ENCODE results near the gene NELFE. TPM values are rescaled to one million over a fixed set of nuclear protein-coding genes. Genes with fewer than 3 reads are reported as not detected.
"Not testable (repeated sequence)": the region's sequence is repeated elsewhere in the genome, so short reads cannot be mapped to it uniquely, and the experiment has no call there.

The NELFE gene, protein sequence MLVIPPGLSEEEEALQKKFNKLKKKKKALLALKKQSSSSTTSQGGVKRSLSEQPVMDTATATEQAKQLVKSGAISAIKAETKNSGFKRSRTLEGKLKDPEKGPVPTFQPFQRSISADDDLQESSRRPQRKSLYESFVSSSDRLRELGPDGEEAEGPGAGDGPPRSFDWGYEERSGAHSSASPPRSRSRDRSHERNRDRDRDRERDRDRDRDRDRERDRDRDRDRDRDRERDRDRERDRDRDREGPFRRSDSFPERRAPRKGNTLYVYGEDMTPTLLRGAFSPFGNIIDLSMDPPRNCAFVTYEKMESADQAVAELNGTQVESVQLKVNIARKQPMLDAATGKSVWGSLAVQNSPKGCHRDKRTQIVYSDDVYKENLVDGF
- 59.2 TPM for total RNA-seq
- long read RNA-seq, transcript NELFE-208 (10 exons, 1,543 nt) = minor isoform, 17 of 426 reads
- long read RNA-seq, transcript NELFE-202 (11 exons, 1,584 nt) = major isoform, 307 of 426 reads
- long read RNA-seq, partial matches to known transcripts = 36 of 426 reads
- long read RNA-seq, other reads (novel, unspliced or antisense) = 62 of 426 reads

DNA sequence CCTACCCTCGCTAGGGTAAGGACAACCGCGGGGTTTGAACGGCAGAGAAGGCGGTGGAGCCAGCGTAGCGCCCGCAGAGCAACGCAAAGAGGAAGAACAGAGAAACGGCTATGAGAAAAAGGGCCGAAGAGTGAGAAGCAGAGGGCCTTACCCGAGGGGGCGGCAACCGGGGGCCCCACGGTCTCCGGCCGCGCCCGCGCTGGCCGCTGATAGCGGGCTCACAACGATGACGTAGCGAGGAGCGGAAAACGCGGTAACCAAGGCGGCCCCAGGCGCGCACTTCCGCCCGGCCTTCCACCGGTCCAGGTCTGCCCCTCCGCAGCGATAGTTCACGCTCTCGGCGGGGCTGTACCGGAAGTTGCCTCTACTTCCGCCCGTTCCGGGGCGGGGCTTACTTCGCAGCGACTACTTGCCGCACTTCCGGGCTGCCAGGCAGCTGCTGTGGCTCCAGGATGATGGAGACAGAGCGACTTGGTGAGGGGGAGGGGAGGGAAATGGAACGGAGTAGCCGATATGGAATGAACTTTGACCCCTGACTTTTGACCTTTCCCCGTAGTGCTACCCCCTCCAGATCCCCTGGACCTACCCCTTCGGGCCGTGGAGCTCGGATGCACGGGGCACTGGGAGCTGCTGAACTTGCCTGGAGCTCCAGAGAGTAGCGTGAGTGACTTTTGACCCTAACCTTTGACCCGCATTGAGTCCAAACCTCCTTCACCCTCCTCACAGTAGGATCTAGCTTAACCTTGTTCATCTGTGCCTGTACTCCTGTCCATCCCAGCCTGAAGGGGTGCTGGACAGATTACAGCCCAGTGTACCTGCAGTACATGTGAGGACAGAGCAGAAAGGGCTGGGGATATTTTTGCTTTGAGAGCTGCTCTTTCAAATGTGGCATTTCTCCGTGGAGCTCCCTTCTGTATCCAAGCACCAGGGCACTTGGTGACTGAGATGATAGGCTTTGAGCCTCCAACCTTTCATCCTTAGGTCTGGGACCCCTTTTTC is at the start of gene NELFE, which contains the start of gene SKIC2:
Gene NELFE, minus strand, starts transcription at position 231 of the 999 bp plus-strand sequence. CDS start 525 bp downstream, outside the sequence.
Gene SKIC2, plus strand, starts transcription at position 435 of the 999 bp plus-strand sequence. Its CDS starts 18 bp downstream, at position 453.
- peak; percentile 100 for DNase-seq (ENCODE audit: low spot score)

DNA sequence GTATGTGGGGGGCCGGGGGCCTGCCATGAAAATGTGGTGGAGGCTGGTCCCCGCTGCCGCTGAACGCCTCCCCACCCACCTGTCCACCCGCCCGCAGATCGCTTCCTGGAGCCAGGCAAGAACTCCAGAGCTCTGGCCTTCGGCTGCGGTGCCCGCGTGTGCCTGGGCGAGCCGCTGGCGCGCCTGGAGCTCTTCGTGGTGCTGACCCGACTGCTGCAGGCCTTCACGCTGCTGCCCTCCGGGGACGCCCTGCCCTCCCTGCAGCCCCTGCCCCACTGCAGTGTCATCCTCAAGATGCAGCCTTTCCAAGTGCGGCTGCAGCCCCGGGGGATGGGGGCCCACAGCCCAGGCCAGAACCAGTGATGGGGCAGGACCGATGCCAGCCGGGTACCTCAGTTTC is 49.3 kb upstream of the NELFE start:
- not testable (repeated sequence) for DNase-seq (ENCODE audit: low spot score)

DNA sequence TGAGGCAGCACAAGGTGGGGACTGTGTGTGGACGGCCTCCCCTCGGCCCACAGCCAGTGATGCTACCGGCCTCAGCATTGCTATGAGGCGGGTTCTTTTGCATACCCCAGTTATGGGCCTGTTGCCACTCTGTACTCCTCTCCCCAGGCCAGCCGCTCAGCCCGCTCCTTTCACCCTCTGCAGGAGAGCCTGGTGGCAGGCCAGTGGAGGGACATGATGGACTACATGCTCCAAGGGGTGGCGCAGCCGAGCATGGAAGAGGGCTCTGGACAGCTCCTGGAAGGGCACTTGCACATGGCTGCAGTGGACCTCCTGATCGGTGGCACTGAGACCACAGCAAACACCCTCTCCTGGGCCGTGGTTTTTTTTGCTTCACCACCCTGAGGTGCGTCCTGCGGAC is 48.3 kb upstream of the NELFE start:
- not testable (repeated sequence) for DNase-seq (ENCODE audit: low spot score)

DNA sequence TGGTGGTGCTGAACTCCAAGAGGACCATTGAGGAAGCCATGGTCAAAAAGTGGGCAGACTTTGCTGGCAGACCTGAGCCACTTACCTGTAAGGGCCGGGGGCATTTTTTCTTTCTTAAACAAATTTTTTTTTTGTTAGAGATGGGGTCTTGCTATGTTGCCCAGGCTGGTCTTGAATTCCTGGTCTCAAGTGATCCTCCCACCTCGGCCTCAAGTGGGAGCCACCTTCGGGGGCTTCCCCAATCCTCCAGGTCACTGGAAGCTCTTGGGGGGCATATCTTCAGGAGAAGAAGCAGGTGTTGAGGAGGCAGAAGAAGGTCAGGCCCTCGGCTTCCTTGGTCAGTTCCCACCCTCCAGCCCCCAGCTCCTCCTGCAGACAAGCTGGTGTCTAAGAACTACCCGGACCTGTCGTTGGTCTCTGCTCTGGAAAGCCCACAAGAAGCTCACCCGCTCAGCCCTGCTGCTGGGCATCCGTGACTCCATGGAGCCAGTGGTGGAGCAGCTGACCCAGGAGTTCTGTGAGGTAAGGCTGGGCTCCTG is 47.3 kb upstream of the NELFE start:
- not testable (repeated sequence) for DNase-seq (ENCODE audit: low spot score)

DNA sequence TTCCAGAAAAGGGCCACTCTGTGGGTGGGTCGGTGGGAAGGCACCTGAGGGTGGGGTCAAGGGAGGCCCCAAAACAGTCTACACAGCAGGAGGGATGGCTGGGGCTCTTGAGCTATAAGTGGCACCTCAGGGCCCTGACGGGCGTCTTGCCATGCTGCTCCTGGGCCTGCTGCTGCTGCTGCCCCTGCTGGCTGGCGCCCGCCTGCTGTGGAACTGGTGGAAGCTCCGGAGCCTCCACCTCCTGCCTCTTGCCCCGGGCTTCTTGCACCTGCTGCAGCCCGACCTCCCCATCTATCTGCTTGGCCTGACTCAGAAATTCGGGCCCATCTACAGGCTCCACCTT is 46.7 kb upstream of the NELFE start:
- DNase-seq (ENCODE audit: low spot score) = not testable (repeated sequence)

DNA sequence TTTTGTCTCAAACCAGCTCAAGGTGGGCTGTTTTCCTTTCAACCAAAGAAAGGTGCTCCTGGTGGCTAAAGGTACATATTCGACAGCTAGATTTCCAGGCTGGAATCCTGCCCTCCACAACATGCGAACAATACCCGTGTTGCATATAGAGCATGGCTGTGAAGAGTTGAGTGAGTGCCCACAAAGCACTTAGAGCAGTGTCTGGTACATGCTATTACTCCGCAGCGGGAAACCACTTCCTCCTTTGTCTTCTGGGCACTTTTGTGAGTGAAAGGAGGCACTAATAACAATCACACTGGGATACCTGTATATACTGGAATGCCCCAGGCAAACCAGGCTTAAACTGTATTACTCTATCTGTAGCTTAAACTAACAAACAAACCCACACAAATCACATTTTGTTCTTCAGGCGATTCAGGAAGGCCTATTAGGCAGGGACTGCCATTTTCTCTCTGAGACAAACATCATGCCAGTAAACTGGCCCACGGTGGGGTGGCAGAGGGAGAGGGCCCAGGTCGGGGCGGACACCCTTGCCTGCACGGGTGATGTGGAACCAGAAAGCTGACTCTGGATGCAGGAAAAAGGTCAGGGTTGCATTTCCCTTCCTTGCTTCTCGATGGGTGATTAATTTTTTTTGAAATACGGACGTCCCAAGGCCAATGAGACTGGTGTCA is 46.2 kb upstream of the NELFE start:
- DNase-seq (ENCODE audit: low spot score) = not testable (repeated sequence)

DNA sequence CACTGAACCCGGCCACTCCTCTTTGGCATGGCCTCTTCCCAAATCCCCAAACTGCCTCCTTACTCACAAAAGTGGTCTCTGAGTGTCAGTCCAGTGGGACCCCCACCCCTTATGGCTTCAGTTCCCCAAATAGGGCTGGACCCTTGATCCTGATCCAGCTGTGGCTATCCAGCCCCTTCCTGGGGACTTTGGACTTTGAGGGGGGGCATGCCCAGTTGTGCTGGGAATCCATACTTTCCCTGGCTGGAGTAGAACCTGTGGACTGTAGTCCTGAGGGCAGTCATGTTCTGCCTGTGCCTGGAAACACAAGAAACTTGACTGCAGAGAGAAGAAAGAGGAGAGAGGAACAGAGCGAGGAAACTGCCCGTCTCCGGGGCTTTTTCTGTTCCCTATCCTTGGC is 45.6 kb upstream of the NELFE start:
- DNase-seq (ENCODE audit: low spot score) = not testable (repeated sequence)

DNA sequence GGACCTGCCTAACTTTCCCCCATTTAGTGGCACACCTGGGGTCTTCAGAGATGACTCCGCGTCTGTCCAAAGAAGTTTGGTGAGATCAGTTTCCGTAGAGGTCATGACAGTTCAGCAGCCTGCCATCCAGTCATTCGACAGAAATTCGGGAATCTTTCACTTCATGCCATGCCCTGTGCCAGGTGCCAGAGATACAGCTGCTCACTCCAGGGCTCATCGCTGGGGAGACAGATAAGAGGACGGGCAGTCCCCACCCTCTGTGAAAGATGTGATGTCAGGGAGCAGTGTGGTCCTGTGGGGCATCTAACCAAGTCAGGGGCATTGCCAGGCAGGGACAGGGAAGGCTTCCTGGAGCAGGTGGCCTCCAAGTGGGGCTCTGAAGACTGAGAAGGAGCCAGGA is 44.5 kb upstream of the NELFE start:
- DNase-seq (ENCODE audit: low spot score) = not testable (repeated sequence)

DNA sequence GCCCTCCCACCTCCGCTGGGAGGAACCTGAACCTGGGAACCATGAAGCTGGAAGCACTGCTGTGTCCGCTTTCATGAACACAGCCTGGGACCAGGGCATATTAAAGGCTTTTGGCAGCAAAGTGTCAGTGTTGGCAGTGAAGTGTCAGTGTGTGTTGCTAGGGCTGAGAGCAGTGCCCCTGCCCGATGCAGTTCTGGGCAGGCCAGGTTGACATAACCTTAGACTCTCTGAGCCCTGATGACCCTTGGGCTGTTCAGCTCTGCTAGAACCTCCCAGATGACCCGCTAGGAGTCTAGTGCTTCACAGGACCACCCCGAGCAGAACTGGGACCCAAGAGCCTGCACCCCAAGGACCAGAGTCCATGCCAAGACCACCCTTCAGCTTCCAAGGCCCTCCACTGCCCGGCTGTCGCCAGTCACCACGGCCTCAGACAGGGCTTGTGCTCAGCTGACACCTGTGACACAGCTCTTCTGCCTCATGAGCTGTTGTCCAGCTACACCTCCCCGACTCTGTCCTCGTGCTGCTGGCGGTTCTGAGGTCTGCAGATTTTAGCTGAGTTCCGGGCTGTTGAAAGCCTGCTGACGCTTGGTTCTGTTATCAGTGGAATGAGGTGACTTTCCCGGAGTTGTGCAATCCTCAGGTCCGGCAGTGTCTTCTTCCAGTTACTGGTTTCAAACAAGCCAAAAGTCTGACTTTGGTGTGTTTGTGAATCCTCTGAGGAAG is 43.9 kb upstream of the NELFE start:
- not testable (repeated sequence) for DNase-seq (ENCODE audit: low spot score)

DNA sequence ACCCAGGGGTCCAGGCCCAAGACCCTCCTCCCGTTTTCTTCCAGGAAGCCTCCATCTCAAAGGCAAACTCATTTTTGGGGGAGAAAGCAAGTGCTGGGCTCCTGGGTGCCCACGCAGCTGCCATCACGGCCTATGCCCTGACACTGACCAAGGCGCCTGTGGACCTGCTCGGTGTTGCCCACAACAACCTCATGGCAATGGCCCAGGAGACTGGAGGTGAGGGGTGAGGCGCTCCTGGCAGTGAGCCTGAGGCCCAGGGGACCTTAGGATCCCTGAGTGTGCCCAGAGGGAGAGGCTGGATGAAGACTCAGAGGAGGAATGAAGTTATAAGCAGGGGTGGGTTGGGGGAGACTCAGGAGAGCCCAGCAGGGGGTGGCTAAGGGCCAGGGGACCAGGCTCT is 37.6 kb upstream of the NELFE start:
- DNase-seq (ENCODE audit: low spot score) = not testable (repeated sequence)

DNA sequence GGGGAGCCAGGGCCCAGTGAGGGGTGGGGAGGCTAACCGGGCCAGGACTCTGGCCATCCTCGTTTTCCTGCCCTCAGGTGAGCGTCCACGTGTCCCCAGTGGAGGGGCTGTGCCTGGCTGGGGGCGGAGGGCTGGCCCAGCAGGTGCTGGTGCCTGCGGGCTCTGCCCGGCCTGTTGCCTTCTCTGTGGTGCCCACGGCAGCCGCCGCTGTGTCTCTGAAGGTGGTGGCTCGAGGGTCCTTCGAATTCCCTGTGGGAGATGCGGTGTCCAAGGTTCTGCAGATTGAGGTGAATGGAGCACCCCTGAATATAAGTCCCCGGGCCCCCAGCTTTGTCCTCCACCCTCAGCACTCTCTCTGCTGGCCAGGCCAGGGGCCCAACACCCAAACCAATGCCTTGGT is 35.6 kb upstream of the NELFE start:
- DNase-seq (ENCODE audit: low spot score) = not testable (repeated sequence)

DNA sequence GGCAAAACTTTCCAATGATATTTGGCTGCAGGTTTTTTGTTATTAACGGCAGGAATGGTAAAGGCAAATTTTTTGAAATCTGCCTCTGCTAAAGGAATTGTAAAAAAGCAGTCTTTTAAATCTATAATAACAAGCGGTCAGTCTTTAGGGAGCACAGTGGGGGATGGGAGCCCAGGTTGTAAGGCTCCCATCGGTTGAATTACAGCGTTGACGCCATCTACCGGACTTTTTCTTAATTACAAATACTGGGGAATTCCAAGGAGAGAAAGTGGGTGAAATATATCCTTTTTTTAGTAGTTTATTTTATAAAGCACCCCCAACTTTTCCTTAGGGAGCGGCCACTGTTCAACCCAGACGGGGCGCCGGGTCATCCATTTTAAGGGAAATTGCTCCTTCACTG is 30.6 kb upstream of the NELFE start:
- not testable (repeated sequence) for DNase-seq (ENCODE audit: low spot score)

DNA sequence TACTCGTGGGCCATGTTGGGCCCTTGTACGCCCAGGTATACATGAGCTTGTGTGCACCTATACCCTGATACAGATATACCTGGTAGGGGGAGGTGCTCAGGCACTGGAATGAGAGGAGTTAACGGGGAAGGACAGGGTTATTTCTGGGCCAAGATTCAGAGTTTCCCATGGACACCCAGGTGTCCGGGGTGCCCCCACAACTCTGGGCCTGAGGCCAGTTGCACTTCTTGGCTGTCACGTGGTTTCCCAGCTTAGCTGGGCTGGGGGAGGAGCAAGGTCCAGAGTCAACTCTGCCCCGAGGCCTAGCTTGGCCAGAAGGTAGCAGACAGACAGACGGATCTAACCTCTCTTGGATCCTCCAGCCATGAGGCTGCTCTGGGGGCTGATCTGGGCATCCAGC is 23.0 kb upstream of the NELFE start, which contains the start of gene C4A:
Gene C4A, plus strand, starts transcription at position 314 of the 400 bp plus-strand sequence. Its CDS starts 51 bp downstream, at position 365.
- DNase-seq (ENCODE audit: low spot score) = not testable (repeated sequence)

DNA sequence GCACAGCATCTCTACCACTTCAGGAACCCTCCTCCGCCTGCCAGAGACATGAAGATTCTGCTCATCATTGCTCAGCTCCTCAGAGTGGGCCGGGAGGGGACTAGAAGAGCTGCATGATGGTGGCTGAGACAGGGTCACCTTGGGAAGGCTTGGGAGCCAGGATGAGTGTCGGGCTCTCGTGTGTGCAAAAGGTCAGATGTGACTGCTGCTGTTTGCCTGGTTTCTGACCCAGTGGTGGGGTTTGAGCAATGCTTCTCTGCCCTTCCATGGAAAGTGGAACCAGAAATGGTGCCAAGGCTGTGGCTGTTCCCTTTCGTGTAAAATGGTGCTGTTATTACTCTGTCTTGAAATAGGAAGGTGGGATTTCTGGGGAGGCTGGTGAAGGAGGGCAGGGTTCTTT is 22.2 kb upstream of the NELFE start:
- DNase-seq (ENCODE audit: low spot score) = not testable (repeated sequence)

DNA sequence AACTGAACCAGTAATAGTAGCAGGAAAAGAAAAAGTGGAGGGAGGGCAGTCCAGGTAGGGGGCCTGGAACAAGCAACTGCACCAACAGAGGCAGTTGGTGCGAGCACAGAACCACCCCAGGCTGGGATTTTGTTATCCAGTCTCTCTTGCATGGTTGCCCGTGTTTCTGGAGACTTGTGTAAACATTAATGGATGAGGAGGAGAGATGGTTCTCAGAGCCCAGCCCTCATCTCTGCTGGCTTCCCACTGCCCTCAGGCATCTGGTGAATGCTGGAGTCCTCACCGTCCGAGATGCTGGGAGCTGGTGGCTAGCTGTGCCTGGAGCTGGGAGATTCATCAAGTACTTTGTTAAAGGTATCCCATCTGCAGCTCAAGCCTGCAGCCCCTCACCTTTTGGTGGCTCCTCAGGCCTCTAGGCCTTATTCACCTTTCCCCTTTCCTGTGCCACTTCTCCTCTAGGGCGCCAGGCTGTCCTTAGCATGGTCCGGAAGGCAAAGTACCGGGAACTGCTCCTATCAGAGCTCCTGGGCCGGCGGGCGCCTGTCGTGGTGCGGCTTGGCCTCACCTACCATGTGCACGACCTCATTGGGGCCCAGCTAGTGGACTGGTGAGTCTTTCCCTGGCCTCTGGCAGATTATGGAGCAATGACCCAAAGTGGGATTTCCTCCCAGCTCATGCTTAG is 21.6 kb upstream of the NELFE start:
- DNase-seq (ENCODE audit: low spot score) = not testable (repeated sequence)

DNA sequence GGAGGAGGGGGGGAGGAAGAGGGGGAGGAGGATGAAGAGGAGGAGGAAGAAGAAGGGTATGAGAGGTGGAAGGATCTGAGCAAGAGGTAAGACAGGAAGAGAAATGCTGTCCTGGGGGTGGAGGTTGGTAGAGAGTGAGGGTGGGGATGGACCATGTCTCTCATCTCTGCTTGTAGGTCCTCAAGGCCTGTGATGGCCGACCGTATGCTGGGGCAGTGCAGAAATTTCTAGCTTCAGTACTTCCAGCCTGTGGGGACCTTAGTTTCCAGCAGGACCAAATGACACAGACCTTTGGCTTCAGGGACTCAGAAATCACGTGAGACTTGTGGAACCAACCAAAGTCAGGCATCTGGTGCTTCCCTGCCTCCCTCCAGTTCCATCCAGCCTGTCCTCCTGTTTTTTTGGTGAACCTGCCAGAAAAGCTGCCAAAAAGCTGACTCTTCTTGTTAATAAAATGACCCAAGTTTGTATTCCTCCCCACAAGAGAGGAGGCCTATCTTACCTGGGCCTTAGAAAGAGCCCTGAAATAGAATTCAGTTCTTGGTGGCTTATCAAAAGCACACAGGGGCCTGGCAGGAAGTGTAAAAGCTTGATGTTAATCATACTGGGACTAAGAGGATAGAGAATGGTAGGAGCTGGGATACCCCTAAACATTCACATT is 20.6 kb upstream of the NELFE start:
- no peak for DNase-seq (ENCODE audit: low spot score)

DNA sequence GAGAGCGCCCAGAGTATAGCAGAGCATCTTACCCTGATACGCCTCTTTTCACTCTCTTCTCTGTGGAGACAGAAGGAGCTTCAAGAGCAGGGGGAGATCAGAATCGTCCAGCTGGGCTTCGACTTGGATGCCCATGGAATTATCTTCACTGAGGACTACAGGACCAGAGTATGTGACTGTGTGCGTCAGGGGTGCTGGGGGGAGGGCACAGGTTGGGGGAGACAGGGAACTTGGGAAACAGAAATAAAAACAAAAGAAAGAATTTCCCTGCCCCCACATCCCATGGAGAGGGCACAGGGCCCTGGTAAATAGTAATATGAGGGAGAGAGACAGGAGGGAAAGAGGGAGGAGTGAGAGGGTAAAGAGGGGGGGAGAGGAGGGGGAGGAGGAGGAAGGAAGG is 20.1 kb upstream of the NELFE start:
- DNase-seq (ENCODE audit: low spot score) = no peak

DNA sequence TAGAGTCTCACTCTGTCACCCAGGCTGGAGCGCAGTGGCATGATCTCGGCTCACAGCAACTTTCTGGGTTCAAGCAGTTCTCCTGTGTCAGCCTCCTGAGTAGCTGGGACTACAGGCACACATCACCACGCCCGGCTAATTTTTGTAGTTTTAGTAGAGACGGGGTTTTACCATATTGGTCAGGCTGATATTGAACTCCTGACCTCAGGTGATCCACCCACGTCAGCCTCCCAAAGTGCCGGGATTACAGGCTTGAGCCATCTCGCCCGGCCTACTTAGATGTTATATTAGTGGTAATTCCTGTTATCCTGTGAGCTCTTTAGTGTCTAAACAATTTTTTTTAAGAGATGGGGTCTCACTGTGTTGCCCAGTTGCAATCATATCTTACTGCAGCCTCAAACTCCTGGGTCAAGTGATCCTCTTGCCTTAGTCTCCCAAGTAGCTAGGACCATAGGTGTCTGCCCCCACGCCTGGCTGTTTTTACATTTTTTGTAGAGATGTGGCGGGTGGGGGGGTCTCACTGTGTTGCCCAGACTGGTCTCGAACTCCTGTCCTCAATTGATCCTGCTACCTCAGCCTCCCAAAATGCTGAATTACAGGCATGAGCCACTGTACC is 19.2 kb upstream of the NELFE start:
- no peak for DNase-seq (ENCODE audit: low spot score)
